Fibroblast of skin of right quadriceps (primary cell): ENCODE measurements around the gene COL15A1.
A peak's percentile ranks its signal among the peaks of the same experiment; 100 is the strongest.
"Not testable (repeated sequence)": the region's sequence is repeated elsewhere in the genome, so short reads cannot be mapped to it uniquely, and the experiment has no call there.

Experiments used
- DNase-seq: peaks from one replicate; pipeline ENCODE4 v3.0.0-alpha.2; 2013

COL15A1 gene

GRCh38 chr9:98943682-98944056 lies at the start of gene COL15A1:
TSS of gene COL15A1 (plus strand) at chr9:98943907. CDS start at chr9:98944062, 155 bp downstream.
- DNase-seq: peak; percentile 10

GRCh38 chr9:98894171-98894570 lies 49.5 kb upstream of the COL15A1 start:
- DNase-seq: no peak

- DNase-seq: no peak
Observed at GRCh38 chr9:98894761-98895160, 48.9 kb upstream of the COL15A1 start.

GRCh38 chr9:98896632-98897031 lies 47.1 kb upstream of the COL15A1 start:
- no peak for DNase-seq

GRCh38 chr9:98897745-98898144 lies 46.0 kb upstream of the COL15A1 start:
- peak; percentile 54 for DNase-seq

- peak; percentile 96 for DNase-seq
Observed at GRCh38 chr9:98899408-98900056, 44.2 kb upstream of the COL15A1 start.

GRCh38 chr9:98900244-98900643 lies 43.5 kb upstream of the COL15A1 start:
- DNase-seq: no peak

GRCh38 chr9:98900725-98901124 lies 43.0 kb upstream of the COL15A1 start:
- no peak for DNase-seq

GRCh38 chr9:98901843-98902242 lies 41.9 kb upstream of the COL15A1 start:
- DNase-seq: not testable (repeated sequence)

- DNase-seq: no peak
Observed at GRCh38 chr9:98902516-98902915, 41.2 kb upstream of the COL15A1 start.

- no peak for DNase-seq
Observed at GRCh38 chr9:98902925-98903324, 40.8 kb upstream of the COL15A1 start.

- DNase-seq: no peak
Observed at GRCh38 chr9:98903961-98904411, 39.7 kb upstream of the COL15A1 start.

- no peak for DNase-seq
Observed at GRCh38 chr9:98905015-98905414, 38.7 kb upstream of the COL15A1 start.

GRCh38 chr9:98906273-98907040 lies 37.2 kb upstream of the COL15A1 start:
- DNase-seq: peak; percentile 79

- DNase-seq: no peak
Observed at GRCh38 chr9:98907055-98907454, 36.7 kb upstream of the COL15A1 start.

- peak; percentile 87 for DNase-seq
Observed at GRCh38 chr9:98908897-98909634, 34.6 kb upstream of the COL15A1 start.

- DNase-seq: no peak
Observed at GRCh38 chr9:98909935-98910334, 33.8 kb upstream of the COL15A1 start.

GRCh38 chr9:98911042-98911441 lies 32.7 kb upstream of the COL15A1 start:
- no peak for DNase-seq

- not testable (repeated sequence) for DNase-seq
Observed at GRCh38 chr9:98911738-98912137, 32.0 kb upstream of the COL15A1 start.

- DNase-seq: no peak
Observed at GRCh38 chr9:98912450-98912849, 31.3 kb upstream of the COL15A1 start.

GRCh38 chr9:98913044-98913443 lies 30.7 kb upstream of the COL15A1 start:
- no peak for DNase-seq

GRCh38 chr9:98913705-98914104 lies 30.0 kb upstream of the COL15A1 start:
- no peak for DNase-seq

GRCh38 chr9:98915599-98915998 lies 28.1 kb upstream of the COL15A1 start:
- no peak for DNase-seq

GRCh38 chr9:98916660-98917059 lies 27.0 kb upstream of the COL15A1 start:
- DNase-seq: no peak
